Lower leg skin (tissue), 3 donors: ENCODE data around the gene POU2F3.

ENCODE experiments used
- POLR2A ChIP-seq, 2 donors: fragments of 450-650 bp; IDR thresholded peaks; one replicate each; pipeline ENCODE4 v1.6.1; 2016 to 2017; ENCODE audit warnings: antibody characterized with exemption in 2 of 2, mild to moderate bottlenecking in 1 of 2, moderate library complexity in 1 of 2
- TF ChIP-seq, protein P1 (sequence below), 3 donors: fragments of 450-650 bp; IDR thresholded peaks; one replicate each; pipeline ENCODE4 v1.5.1; 2016; ENCODE audit warnings: antibody characterized with exemption in 3 of 3, mild to moderate bottlenecking in 3 of 3, moderate library complexity in 2 of 3

DNA sequence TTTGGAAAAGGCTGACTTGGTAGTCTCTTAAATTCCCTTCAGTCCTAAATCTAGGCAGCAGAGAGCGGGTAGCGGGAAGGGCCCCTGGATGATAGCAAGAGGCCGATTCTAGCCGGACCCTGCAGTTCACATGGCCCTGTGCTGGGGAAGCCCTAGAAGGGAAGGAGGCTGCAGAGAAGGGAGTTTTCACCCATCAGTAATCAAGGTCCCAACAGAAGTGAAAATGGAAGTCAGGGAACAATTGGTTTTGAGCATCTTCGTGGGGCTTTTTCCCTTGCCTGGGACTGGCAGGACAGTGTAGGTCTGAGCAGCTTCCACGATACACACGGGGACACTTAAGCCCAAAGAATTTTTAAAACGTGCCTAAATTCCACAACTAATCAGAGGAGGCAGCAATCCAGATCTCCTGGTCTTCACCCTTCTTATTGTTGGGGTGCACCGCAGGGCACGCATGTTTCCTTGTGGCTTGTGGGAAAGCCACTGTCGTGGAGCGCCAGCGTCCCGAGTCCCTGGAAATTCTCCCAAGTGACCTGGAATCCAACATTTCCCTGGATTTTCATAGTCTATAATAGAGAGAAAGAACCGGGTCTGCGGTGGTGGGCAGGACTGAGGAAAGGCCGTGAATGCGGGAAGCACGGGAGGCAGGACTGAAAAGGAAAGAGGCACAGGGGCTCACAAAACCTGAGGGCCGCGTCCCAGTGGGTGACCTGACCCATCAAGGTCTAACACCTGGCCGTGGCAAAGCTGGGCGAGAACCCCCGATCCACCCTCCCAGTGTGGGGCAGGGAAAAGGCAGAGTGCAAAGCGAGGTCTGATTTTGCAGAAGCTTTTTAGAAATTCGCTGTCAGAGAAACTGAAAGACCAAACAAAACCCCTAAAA, 30.0 kb upstream of the POU2F3 start:
- TF ChIP-seq, protein P1, sequence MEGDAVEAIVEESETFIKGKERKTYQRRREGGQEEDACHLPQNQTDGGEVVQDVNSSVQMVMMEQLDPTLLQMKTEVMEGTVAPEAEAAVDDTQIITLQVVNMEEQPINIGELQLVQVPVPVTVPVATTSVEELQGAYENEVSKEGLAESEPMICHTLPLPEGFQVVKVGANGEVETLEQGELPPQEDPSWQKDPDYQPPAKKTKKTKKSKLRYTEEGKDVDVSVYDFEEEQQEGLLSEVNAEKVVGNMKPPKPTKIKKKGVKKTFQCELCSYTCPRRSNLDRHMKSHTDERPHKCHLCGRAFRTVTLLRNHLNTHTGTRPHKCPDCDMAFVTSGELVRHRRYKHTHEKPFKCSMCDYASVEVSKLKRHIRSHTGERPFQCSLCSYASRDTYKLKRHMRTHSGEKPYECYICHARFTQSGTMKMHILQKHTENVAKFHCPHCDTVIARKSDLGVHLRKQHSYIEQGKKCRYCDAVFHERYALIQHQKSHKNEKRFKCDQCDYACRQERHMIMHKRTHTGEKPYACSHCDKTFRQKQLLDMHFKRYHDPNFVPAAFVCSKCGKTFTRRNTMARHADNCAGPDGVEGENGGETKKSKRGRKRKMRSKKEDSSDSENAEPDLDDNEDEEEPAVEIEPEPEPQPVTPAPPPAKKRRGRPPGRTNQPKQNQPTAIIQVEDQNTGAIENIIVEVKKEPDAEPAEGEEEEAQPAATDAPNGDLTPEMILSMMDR (IDR thresholded peaks at IDR 0.05), result no peak
- TF ChIP-seq POLR2A (IDR thresholded peaks at IDR 0.05), result no peak
